GM21825 (cell line): Measurements from ENCODE around the gene BICC1.
"Not testable (repeated sequence)": the region's sequence is repeated elsewhere in the genome, so short reads cannot be mapped to it uniquely, and the experiment has no call there.

Experiments
- ATAC-seq: cut with Tn5 transposase; IDR thresholded peaks from one replicate; pipeline ENCODE4 v1.9.1; 2021; ENCODE audit warnings: mild to moderate bottlenecking, moderate library complexity; ENCODE audit not compliant: unreplicated experiment

The BICC1 gene

DNA sequence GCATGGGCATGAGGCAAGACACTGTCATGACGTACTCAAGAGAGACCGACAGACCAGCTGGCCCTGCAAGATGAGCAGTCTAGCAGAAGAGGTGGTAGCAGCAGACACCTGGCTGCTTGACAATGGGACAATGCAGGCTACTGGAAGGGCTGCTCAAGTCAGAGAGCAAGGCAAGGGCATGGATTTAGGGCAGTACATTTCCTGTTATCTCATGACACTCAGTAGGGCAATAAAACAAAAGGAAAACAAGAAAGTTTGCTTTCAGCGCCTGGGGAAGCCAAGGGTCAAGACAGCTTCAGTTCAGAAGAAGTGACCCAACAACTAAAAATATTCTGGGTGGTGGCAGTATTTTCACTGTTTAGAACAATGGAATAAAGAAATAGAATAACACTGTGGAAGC lies 332.0 kb downstream of the BICC1 start:
- no peak for ATAC-seq

DNA sequence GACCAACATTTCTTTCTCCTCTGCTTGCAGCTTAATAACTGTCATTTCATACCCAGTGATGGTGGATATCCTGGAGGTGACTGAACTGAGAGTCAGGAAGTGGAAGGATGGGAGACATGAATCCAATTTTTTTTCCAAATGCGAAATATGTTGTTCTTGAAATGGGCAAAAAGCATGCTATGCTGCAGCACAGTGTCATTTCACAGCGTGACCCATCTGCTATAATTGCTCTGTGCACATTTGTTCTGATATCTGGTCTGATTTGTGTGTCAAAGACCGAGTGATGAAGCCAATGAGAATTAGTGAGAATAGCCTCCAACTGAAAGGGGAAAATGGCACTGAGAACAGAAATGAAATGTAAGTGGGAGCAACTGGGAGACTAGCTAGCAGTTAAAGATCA lies 334.2 kb downstream of the BICC1 start:
- ATAC-seq, result no peak

DNA sequence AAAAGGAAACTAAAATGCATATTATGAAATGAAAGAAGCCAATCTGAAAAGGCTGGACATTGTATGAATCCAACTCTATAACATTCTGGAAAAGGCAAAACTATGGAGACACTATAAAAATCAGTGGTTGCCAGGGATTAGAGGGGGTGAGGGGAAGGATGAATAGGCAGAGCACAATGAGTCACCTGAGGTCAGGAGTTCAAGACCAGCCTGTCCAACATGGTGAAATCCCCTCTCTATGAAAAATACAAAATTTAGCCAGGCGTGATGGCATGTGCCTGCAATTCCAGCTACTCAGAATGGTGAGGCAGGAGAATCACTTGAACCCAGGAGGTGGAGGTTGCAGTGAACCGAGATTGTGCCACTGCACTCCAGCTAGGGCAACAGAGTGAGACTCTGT lies 338.9 kb downstream of the BICC1 start:
- ATAC-seq, result no peak

GRCh38 chr10:58853668-58854067 lies 341.0 kb downstream of the BICC1 start:
- ATAC-seq, result no peak

GRCh38 chr10:58854811-58855210 lies 342.1 kb downstream of the BICC1 start:
- no peak for ATAC-seq

DNA sequence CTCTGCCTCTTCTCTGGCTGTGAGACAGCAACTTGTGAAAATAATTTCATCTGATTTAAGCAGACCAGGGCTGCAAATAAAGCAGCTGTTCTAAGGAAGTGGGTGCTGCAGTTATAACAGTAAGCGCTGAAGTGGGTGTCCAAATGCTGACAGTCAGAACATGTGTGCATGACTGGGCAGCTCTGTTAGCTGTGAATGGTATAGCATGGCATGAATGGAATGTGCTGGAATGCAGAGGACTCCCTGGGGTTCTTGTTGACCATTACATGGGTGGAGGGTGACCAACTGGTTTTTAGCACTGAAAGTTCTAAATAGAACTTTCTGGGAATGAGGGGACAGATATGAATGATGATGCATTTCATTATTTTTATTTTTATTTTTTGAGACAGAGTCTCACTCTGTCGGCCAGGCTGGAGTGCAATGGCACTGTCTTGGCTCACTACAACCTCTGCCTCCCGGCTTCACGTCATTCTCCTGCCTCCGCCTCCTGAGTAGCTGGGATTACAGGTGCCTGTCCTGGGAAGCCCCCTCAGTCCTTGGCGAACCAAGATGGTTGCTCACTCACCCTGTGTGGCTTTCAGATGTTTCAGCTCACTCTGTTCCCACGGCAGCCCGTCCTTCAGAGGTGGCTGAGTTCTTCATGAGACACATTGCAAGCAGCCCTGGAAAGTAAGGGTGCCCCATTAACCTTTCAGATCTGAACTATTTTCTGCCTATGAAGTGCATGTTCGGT lies 344.0 kb downstream of the BICC1 start:
- no peak for ATAC-seq

GRCh38 chr10:58857251-58857805 lies 344.7 kb downstream of the BICC1 start:
- ATAC-seq, result no peak

DNA sequence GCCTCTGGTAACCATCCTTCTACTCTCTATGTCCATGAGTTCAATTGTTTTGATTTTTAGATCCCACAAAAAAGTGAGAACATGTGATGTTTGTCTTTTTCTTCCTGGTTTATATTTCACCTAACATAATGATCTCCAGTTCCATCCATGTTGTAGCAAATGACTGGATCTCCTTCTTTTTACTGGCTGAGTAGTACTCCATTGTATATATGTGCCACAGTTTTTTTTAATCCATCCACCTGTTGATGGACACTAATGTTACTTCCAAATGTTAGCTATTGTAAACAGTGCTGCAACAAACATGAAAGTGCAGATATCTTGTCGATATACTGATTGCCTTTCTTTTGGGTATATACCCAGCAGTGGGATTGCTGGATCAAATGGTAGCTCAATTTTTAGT lies 345.5 kb downstream of the BICC1 start:
- ATAC-seq, result not testable (repeated sequence)

DNA sequence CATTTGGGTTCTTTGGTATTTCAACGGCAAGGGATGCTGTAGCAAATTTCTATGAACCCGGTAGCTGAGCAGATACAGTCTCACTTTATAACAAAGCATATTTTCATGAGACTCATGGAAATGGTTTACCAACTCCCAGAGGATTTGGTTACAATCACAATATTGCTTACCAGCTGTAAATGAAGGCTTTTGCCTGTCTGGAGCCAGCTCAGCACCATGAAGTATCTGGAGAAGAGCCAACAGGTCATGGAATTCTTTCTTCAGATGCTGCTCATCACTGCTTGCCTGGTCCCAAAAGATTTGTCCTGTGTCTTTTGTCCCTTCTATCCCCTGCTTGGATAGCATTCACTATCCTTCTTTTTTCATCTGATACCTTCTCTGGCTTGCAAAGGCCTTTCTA lies 346.9 kb downstream of the BICC1 start:
- ATAC-seq, result no peak

DNA sequence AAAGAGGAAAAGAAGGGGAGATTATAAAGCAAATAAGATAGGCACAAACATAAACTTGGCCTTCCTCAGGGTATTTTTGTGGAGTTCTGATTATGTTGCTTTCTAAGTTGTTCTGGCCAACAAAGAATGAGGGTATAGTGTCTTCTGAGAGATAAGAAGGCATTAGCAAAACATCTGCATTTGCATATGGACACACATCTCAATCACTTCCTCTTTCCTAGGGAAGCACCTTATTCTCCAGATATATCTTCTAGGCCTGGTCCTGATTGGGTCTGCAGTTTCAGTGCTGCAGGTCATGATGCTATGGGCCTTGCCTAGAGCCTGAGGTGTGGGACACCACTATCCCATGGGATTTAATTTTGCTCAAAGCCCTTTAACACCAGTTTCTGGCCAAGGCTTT lies 355.0 kb downstream of the BICC1 start:
- ATAC-seq, result no peak

DNA sequence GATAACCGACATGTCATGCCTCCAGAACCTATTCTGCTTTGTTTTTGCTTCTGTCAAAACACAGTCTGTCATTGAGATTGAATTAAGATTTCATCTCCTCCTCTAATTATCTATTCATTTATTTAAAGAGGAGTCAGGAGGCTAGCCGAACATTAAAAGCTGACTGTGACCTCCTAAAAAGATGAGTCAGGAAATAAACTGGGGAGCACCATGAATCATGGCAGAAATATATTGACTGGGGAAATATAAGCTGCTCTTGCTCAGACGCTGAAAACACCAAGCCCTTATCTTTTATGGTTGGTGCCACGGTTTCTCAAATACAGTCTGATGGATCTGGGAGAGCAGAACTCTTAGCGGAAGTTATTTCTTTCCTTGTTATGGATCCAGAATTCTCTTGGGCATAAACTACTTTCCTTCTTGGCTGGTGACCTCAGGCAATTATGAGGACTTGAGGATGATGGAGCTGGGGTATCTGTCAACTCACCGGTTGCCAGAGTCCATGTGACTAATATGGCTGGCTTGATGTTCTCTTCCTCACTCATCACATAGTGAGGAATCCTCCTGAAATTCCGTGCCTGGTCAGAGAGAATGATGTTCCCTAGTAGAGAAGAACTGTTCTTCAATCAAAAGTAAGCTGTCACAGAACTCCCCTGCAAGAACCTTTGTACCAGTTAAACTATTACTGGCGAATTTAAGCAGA lies 356.2 kb downstream of the BICC1 start:
- no peak for ATAC-seq

DNA sequence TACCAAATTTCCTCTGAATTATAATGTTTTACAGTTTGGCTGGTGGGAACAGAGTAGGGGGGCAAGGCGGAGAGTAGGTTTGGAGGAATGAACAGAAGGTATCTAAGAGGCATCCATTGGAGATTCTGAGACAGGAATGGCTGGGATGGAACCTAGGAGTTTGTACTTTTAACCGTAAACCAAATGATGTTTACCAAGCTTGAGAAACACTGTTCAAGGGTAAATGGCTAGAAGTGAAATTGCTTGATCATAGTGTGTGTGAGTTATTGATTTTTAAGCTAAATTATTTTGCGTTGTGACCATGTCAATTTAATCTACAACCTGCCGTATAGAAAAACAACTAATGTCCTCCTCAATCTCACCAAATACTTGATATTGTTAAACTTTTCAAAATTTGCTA lies 357.4 kb downstream of the BICC1 start:
- ATAC-seq, result no peak

DNA sequence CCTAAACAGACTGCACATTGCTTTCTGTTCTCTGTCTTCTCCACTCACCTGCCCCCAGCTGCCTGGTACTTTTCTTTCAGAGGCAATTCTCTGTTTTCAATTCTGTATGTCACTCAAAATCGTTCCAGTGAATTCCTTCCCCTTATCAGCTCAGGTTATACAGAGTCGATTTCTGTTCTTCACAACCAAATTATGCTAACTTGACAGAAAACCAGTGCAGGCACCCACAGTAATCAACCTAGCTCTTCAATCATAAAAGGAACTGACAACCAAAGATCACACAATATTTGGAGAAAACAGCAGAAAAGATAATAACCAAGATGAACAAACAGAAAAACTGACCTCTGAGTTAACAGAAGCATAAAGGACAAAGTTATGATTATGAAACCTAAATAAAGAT lies 360.5 kb downstream of the BICC1 start:
- ATAC-seq, result no peak
